Mesothelial cell of epicardium (in vitro differentiated cells): ENCODE results near the gene ING3. TPM values are rescaled to one million over a fixed set of nuclear protein-coding genes. Genes with fewer than 3 reads are reported as not detected.
"Not testable (repeated sequence)": the region's sequence is repeated elsewhere in the genome, so short reads cannot be mapped to it uniquely, and the experiment has no call there.

ENCODE experiments used
- DNase-seq, 2 experiments: peaks; one replicate each; pipeline ENCODE4 v3.0.0; 2021; ENCODE audit warnings: low spot score in 2 of 2; ENCODE audit not compliant: unreplicated experiment in 2 of 2
- H3K27ac Mint-ChIP-seq: 2 replicates; pipeline ENCODE4 v1.8.0; 2021; ENCODE audit warnings: mixed read lengths
- H3K27me3 Mint-ChIP-seq: 2 replicates; pipeline ENCODE4 v1.8.0; 2021; ENCODE audit warnings: low read depth, mixed read lengths
- H3K36me3 Mint-ChIP-seq: 2 replicates; pipeline ENCODE4 v1.8.0; 2021; ENCODE audit warnings: mixed read lengths
- H3K4me1 Mint-ChIP-seq: 2 replicates; pipeline ENCODE4 v1.8.0; 2021; ENCODE audit warnings: mixed read lengths
- H3K4me3 Mint-ChIP-seq: 2 replicates; pipeline ENCODE4 v1.8.0; 2021; ENCODE audit warnings: mild to moderate bottlenecking, moderate library complexity, mixed read lengths
- H3K9me3 Mint-ChIP-seq: 2 replicates; pipeline ENCODE4 v1.8.0; 2021; ENCODE audit warnings: mixed read lengths
- CTCF ChIP-seq: fragments of 200-600 bp; sonication (generic); IDR thresholded peaks from one replicate; pipeline ENCODE4 v1.5.0; 2021; ENCODE audit warnings: antibody characterized with exemption; ENCODE audit not compliant: unreplicated experiment
- total RNA-seq: library from RNA; stranded (reverse); gene quantifications from 3 replicates; pipeline ENCODE4 v1.2.1, GENCODE V29; 2021

ING3 gene
- total RNA-seq, 1 donor from 2014 or later, result 20.2 TPM

GRCh38 chr7:121002048-121002756 lies 51.6 kb downstream of the ING3 start:
- no peak for DNase-seq
- Mint-ChIP-seq H3K4me1 (peaks cover 56% of the 10 kb centered on the region), H3K27ac (peak overlapping the region; percentile 59), H3K36me3 (no peaks in the 10 kb centered on the region), H3K4me3 (no peak overlapping the region), H3K9me3 (no peaks in the 10 kb centered on the region), H3K27me3 (peaks cover 7% of the 10 kb centered on the region)
- no peak for TF ChIP-seq CTCF

- Mint-ChIP-seq H3K4me3 (no peak overlapping the region), H3K27ac (peak overlapping the region; percentile 59), H3K36me3 (no peaks in the 10 kb centered on the region), H3K4me1 (peaks cover 58% of the 10 kb centered on the region), H3K9me3 (no peaks in the 10 kb centered on the region), H3K27me3 (peaks cover 7% of the 10 kb centered on the region)
- no peak for DNase-seq
- TF ChIP-seq CTCF, result no peak
Observed at GRCh38 chr7:121002757-121003200, 52.2 kb downstream of the ING3 start.

- H3K9me3 Mint-ChIP-seq, result no peaks in the 10 kb centered on the region
- no peak overlapping the region for H3K4me3 Mint-ChIP-seq
- DNase-seq, result no peak
- no peak overlapping the region for H3K27ac Mint-ChIP-seq
- no peak for TF ChIP-seq CTCF
- H3K27me3 Mint-ChIP-seq, result peaks cover 7% of the 10 kb centered on the region
- peaks cover 50% of the 10 kb centered on the region for H3K4me1 Mint-ChIP-seq
- H3K36me3 Mint-ChIP-seq, result no peaks in the 10 kb centered on the region
Observed at GRCh38 chr7:121003986-121004685, 53.6 kb downstream of the ING3 start.

- H3K9me3 Mint-ChIP-seq, H3K36me3 Mint-ChIP-seq, DNase-seq, H3K27me3 Mint-ChIP-seq, H3K27ac Mint-ChIP-seq, H3K4me3 Mint-ChIP-seq: not testable (repeated sequence)
- H3K4me1 Mint-ChIP-seq, result peaks cover 43% of the 10 kb centered on the region
Observed at GRCh38 chr7:121005058-121005457, 54.5 kb downstream of the ING3 start.

- Mint-ChIP-seq H3K27me3 (peaks cover 7% of the 10 kb centered on the region), H3K9me3 (no peaks in the 10 kb centered on the region), H3K4me3 (no peak overlapping the region), H3K36me3 (no peaks in the 10 kb centered on the region), H3K4me1 (peaks cover 39% of the 10 kb centered on the region), H3K27ac (peak overlapping the region; percentile 67)
- no peak for TF ChIP-seq CTCF
- DNase-seq, result no peak
Observed at GRCh38 chr7:121005996-121006584, 55.5 kb downstream of the ING3 start.

GRCh38 chr7:121006711-121007315 lies 56.2 kb downstream of the ING3 start:
- no peak overlapping the region for H3K27ac Mint-ChIP-seq
- DNase-seq, result no peak
- H3K27me3 Mint-ChIP-seq, result peaks cover 7% of the 10 kb centered on the region
- no peak for TF ChIP-seq CTCF
- peaks cover 33% of the 10 kb centered on the region for H3K4me1 Mint-ChIP-seq
- no peak overlapping the region for H3K4me3 Mint-ChIP-seq
- no peaks in the 10 kb centered on the region for H3K36me3 Mint-ChIP-seq
- H3K9me3 Mint-ChIP-seq, result no peaks in the 10 kb centered on the region
